SJCRH30 (cell line): Measurements from ENCODE around the gene PRRT4. TPM values are rescaled to one million over a fixed set of nuclear protein-coding genes. Genes with fewer than 3 reads are reported as not detected.

Experiments used
- DNase-seq, 2 experiments: peaks; one replicate each; pipeline ENCODE4 v3.0.0-alpha.2; 2015 to 2020
- H3K27ac ChIP-seq: fragments of 250-450 bp; sonication (Bioruptor Pico); 2 replicates; pipeline ENCODE4 v1.5.1; 2020; ENCODE audit warnings: mild to moderate bottlenecking, moderate library complexity
- H3K27me3 ChIP-seq: fragments of 250-450 bp; sonication (Bioruptor Pico); 2 replicates; pipeline ENCODE4 v1.5.1; 2020; ENCODE audit warnings: mild to moderate bottlenecking, moderate library complexity
- H3K36me3 ChIP-seq: fragments of 250-450 bp; sonication (Bioruptor Pico); 2 replicates; pipeline ENCODE4 v1.5.1; 2020; ENCODE audit warnings: mild to moderate bottlenecking, moderate library complexity
- H3K4me1 ChIP-seq: fragments of 250-450 bp; sonication (Bioruptor Pico); 2 replicates; pipeline ENCODE4 v1.5.1; 2020; ENCODE audit warnings: mild to moderate bottlenecking, moderate library complexity
- H3K4me3 ChIP-seq: fragments of 250-450 bp; sonication (Bioruptor Pico); 2 replicates; pipeline ENCODE4 v1.5.1; 2020; ENCODE audit warnings: mild to moderate bottlenecking, moderate library complexity
- H3K9me3 ChIP-seq: fragments of 250-450 bp; sonication (Bioruptor Pico); replicated peaks from 2 replicates; pipeline ENCODE4 v1.5.1; 2020; ENCODE audit warnings: mild to moderate bottlenecking, moderate library complexity
- total RNA-seq: library from RNA; depleted of rRNA; stranded (reverse); fragments of >200 nt; shearing (Covaris generic); gene quantifications from 2 replicates; pipeline ENCODE4 v1.2.3, GENCODE V29; 2014

Gene PRRT4
- total RNA-seq, 1 experiment from 2014 or later: 5.1 TPM

GRCh38 chr7:128370491-128370890, 9.0 kb upstream of the PRRT4 start:
- no peaks in the 10 kb centered on the region; the same call in 1 of the 2 replicates for H3K9me3 ChIP-seq
- no peak overlapping the region for H3K4me3 ChIP-seq
- peaks cover 3% of the 10 kb centered on the region; the same call in 1 of the 2 replicates for H3K4me1 ChIP-seq
- no peaks in the 10 kb centered on the region for H3K36me3 ChIP-seq
- H3K27ac ChIP-seq: no peak overlapping the region
- H3K27me3 ChIP-seq: 0 out of 2 replicates have a peak, but pooled peaks cover 3% of the 10 kb centered on the region
- no peak for DNase-seq

GRCh38 chr7:128366986-128367385, 5.5 kb upstream of the PRRT4 start:
- Histone ChIP-seq H3K36me3 (no peaks in the 10 kb centered on the region), H3K9me3 (no peaks in the 10 kb centered on the region), H3K4me1 (peaks cover 6% of the 10 kb centered on the region; the same call in 1 of the 2 replicates), H3K27me3 (0 out of 2 replicates have a peak, but pooled peaks cover 3% of the 10 kb centered on the region), H3K4me3 (no peak overlapping the region), H3K27ac (no peak overlapping the region)
- DNase-seq: no peak

GRCh38 chr7:128366300-128366699, 4.8 kb upstream of the PRRT4 start:
- peaks cover 6% of the 10 kb centered on the region; the same call in 1 of the 2 replicates for H3K4me1 ChIP-seq
- no peak for DNase-seq
- no peak overlapping the region for H3K27ac ChIP-seq
- no peaks in the 10 kb centered on the region for H3K36me3 ChIP-seq
- H3K4me3 ChIP-seq: no peak overlapping the region
- H3K9me3 ChIP-seq: no peaks in the 10 kb centered on the region
- 0 out of 2 replicates have a peak, but pooled peaks cover 3% of the 10 kb centered on the region for H3K27me3 ChIP-seq

- DNase-seq: no peak
These were observed 3.9 kb upstream of the PRRT4 start for GRCh38 chr7:128365432-128365831.

GRCh38 chr7:128364166-128364870, 2.8 kb upstream of the PRRT4 start:
- 0 out of 2 replicates have a peak, but pooled peaks cover 3% of the 10 kb centered on the region for H3K27me3 ChIP-seq
- no peak overlapping the region for H3K27ac ChIP-seq

More at GRCh38 chr7:128365432-128365831, 3.9 kb upstream of the PRRT4 start:
- H3K9me3 ChIP-seq: no peaks in the 10 kb centered on the region
- H3K27me3 ChIP-seq: 0 out of 2 replicates have a peak, but pooled peaks cover 3% of the 10 kb centered on the region
- H3K27ac ChIP-seq: no peak overlapping the region
- no peak overlapping the region for H3K4me3 ChIP-seq
- H3K4me1 ChIP-seq: peaks cover 6% of the 10 kb centered on the region; the same call in 1 of the 2 replicates
- H3K36me3 ChIP-seq: no peaks in the 10 kb centered on the region

GRCh38 chr7:128363261-128363721, 1.8 kb upstream of the PRRT4 start:
- H3K4me3 ChIP-seq: no peak overlapping the region
- no peaks in the 10 kb centered on the region for H3K36me3 ChIP-seq
- H3K27ac ChIP-seq: no peak overlapping the region
- peaks cover 6% of the 10 kb centered on the region; the same call in 1 of the 2 replicates for H3K4me1 ChIP-seq
- H3K27me3 ChIP-seq: 0 out of 2 replicates have a peak, but pooled peaks cover 3% of the 10 kb centered on the region
- H3K9me3 ChIP-seq: no peaks in the 10 kb centered on the region
- no peak for DNase-seq

More at GRCh38 chr7:128364166-128364870, 2.8 kb upstream of the PRRT4 start:
- no peak for DNase-seq
- Histone ChIP-seq H3K4me1 (peaks cover 6% of the 10 kb centered on the region; the same call in 1 of the 2 replicates), H3K36me3 (no peaks in the 10 kb centered on the region), H3K4me3 (no peak overlapping the region), H3K9me3 (no peaks in the 10 kb centered on the region)

GRCh38 chr7:128362670-128363069, 1.2 kb upstream of the PRRT4 start:
- no peaks in the 10 kb centered on the region for H3K27me3 ChIP-seq

GRCh38 chr7:128360359-128360678, 1.2 kb downstream of the PRRT4 start:
- Histone ChIP-seq H3K27me3 (no peaks in the 10 kb centered on the region), H3K4me1 (0 out of 2 replicates have a peak, but pooled peaks cover 2% of the 10 kb centered on the region), H3K9me3 (no peaks in the 10 kb centered on the region), H3K4me3 (peak overlapping the region; percentile 62), H3K27ac (no peak overlapping the region), H3K36me3 (no peaks in the 10 kb centered on the region)
- no peak for DNase-seq

More at GRCh38 chr7:128362670-128363069, 1.2 kb upstream of the PRRT4 start:
- Histone ChIP-seq H3K4me3 (no peak overlapping the region), H3K4me1 (peaks cover 6% of the 10 kb centered on the region; the same call in 1 of the 2 replicates), H3K9me3 (no peaks in the 10 kb centered on the region), H3K27ac (no peak overlapping the region), H3K36me3 (no peaks in the 10 kb centered on the region)
- no peak for DNase-seq

- no peaks in the 10 kb centered on the region for H3K27me3 ChIP-seq
- H3K9me3 ChIP-seq: no peaks in the 10 kb centered on the region
- DNase-seq: no peak
- H3K4me3 ChIP-seq: no peak overlapping the region
- H3K27ac ChIP-seq: no peak overlapping the region
- H3K4me1 ChIP-seq: 0 out of 2 replicates have a peak, but pooled peaks cover 2% of the 10 kb centered on the region
- no peaks in the 10 kb centered on the region for H3K36me3 ChIP-seq
These were observed 1.6 kb downstream of the PRRT4 start for GRCh38 chr7:128359939-128360338.

GRCh38 chr7:128359336-128359735, 2.2 kb downstream of the PRRT4 start:
- no peaks in the 10 kb centered on the region for H3K9me3 ChIP-seq
- H3K4me3 ChIP-seq: no peak overlapping the region
- H3K27me3 ChIP-seq: no peaks in the 10 kb centered on the region
- 0 out of 2 replicates have a peak, but pooled peaks cover 2% of the 10 kb centered on the region for H3K4me1 ChIP-seq
- DNase-seq: no peak
- no peaks in the 10 kb centered on the region for H3K36me3 ChIP-seq
- H3K27ac ChIP-seq: no peak overlapping the region

- H3K4me1 ChIP-seq: 0 out of 2 replicates have a peak, but pooled peaks cover 2% of the 10 kb centered on the region
- no peak for DNase-seq
- no peak overlapping the region for H3K4me3 ChIP-seq
- no peaks in the 10 kb centered on the region for H3K27me3 ChIP-seq
- H3K27ac ChIP-seq: no peak overlapping the region
- H3K36me3 ChIP-seq: no peaks in the 10 kb centered on the region
- H3K9me3 ChIP-seq: no peaks in the 10 kb centered on the region
These were observed 3.3 kb downstream of the PRRT4 start for GRCh38 chr7:128358233-128358632.

GRCh38 chr7:128357217-128357613, 4.3 kb downstream of the PRRT4 start:
- H3K4me1 ChIP-seq: 0 out of 2 replicates have a peak, but pooled peaks cover 2% of the 10 kb centered on the region

GRCh38 chr7:128356546-128357216, 4.8 kb downstream of the PRRT4 start:
- Histone ChIP-seq H3K27me3 (no peaks in the 10 kb centered on the region), H3K36me3 (no peaks in the 10 kb centered on the region)
- DNase-seq: no peak

More at GRCh38 chr7:128357217-128357613, 4.3 kb downstream of the PRRT4 start:
- no peak overlapping the region for H3K27ac ChIP-seq
- H3K4me3 ChIP-seq: no peak overlapping the region
- no peaks in the 10 kb centered on the region for H3K9me3 ChIP-seq
- H3K36me3 ChIP-seq: no peaks in the 10 kb centered on the region
- H3K27me3 ChIP-seq: no peaks in the 10 kb centered on the region
- DNase-seq: no peak

GRCh38 chr7:128353610-128354009, 7.9 kb downstream of the PRRT4 start:
- DNase-seq: no peak

More at GRCh38 chr7:128356546-128357216, 4.8 kb downstream of the PRRT4 start:
- no peak overlapping the region for H3K27ac ChIP-seq
- H3K4me3 ChIP-seq: no peak overlapping the region
- H3K4me1 ChIP-seq: no peaks in the 10 kb centered on the region
- H3K9me3 ChIP-seq: no peaks in the 10 kb centered on the region

GRCh38 chr7:128353189-128353588, 8.3 kb downstream of the PRRT4 start:
- H3K9me3 ChIP-seq: no peaks in the 10 kb centered on the region
- H3K27ac ChIP-seq: no peak overlapping the region
- no peaks in the 10 kb centered on the region for H3K27me3 ChIP-seq

More at GRCh38 chr7:128353610-128354009, 7.9 kb downstream of the PRRT4 start:
- Histone ChIP-seq H3K27me3 (no peaks in the 10 kb centered on the region), H3K4me3 (no peak overlapping the region), H3K36me3 (no peaks in the 10 kb centered on the region), H3K27ac (no peak overlapping the region), H3K9me3 (no peaks in the 10 kb centered on the region), H3K4me1 (peaks cover 8% of the 10 kb centered on the region; the same call in 1 of the 2 replicates)

More at GRCh38 chr7:128353189-128353588, 8.3 kb downstream of the PRRT4 start:
- no peak for DNase-seq
- H3K4me1 ChIP-seq: peaks cover 8% of the 10 kb centered on the region; the same call in 1 of the 2 replicates
- H3K4me3 ChIP-seq: no peak overlapping the region
- no peaks in the 10 kb centered on the region for H3K36me3 ChIP-seq
